NCI-H1694 treated with DMSO at 0.1 percent for 48 hours (cell line): ENCODE measurements around the gene ALX4.

ENCODE experiments used
- DNase-seq: peaks from one replicate; lab custom pipeline; 2025; lab: John Stamatoyannopoulos, UW

ALX4 gene

DNA sequence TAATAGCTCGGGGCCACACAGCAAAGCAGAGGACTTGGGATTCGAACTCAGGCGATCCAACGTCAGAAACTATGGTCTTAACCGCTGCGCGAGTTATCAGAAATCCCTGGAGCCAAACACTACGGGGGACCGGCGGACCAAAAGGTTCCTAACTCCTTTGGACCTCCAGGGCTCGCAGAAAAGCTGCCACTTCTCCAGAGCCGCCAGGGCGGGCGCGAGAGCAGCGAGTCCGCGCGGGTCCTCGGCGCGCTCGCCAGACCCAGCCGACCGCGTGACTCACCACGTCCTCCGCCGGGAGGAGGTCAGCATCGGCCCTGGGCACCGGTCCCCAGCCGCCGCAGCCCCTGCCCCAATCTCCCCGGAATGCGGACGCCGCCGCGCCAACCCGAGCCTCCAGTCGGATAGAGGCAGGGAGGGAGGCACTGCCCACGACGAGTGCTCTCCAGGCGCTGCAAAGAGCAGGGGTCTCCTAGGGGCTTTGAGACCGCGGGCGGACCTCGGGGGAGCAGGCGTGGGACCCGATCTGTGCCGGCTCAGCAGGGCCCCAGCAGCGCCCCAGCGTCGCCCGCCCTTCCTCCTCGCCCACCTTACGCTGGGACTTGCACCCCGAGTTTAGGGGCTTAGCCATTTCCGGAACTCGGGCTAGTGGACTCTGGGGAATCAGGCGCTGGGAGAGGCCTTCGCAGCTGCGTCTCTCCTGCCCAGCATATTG, 6.2 kb upstream of the ALX4 start:
- no peak for DNase-seq

- no peak for DNase-seq
These were observed 4.8 kb upstream of the ALX4 start for GRCh38 chr11:44314733-44315132.

DNA sequence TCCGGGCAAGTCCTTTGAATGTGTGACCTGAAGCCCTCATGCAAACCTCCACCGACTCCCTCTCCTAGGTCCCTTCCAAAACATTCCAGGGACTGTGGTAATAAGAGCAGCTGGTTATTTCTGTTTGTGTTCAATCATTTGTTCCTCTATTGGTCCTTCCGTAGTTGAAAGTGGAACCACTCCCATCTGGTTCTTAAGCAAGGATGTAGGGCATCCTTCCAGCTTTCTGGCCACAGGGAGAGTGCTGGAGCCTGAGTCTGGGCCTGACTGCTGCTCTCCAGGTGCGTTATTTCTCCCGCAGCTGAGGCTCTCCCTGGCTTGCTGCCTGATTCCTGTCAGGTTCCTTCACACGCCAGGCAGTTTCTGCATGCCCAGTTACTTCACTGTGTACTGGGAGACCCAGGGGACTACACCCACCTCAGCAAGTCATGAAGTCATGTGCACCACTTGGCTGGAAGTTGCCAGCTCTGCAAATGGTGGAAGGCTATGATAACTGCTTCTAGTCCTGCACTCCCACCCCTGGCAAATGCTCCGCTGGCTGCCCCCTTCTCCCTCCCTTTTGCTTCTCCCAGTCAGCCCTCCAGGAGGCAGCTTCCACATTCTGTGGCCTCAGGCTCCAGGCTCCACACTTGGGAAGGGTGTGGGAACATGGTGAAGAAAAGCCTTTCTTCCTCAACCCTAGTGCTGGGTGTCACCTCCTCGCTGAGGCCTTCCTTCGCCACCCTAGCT, 4.0 kb upstream of the ALX4 start:
- no peak for DNase-seq

GRCh38 chr11:44312876-44313275, 2.9 kb upstream of the ALX4 start:
- DNase-seq, result no peak

DNA sequence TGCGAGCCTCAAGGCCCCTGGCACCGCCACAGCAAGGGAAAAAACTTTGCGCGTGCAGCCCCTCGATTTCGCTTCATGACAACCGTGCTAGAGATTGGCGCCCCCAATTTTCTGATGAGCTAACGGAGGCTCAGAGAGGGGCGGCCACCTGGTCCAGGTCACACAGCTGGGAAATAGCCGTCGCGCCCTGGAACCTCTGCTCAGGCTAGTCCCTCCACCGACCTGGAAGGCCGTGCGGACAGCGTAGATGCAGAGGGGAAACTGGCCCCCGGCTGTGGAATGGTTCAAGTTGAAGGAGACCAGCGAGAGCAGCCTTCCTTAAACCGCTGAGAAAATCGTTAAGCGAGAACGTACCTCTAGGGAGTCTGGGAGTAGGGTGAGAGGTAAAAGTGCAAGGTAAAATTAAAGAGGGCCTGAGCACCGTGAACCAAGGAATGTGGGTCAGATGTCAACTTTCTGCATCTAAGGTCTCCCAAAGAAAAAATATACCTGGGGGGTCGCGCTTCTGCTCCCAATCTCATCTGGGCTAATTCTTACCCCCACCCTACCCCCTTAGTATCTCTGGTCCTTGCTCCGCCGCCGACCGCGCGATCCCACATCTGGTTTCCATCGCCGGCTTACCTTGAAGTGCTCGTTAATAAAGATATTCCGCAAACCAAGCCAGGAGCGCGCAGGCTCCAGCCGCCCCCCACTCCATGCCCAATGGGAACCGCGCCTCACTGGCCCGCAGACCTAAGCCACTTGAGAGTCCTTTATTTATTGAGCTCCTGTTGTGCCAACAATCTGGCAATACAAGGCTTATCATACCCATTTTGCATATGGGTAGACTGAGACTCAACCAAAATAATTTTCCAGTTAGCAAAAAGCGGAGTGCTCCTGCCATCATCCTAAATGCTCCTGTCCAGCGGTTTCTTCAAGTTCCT, 1.7 kb upstream of the ALX4 start:
- DNase-seq, result no peak

GRCh38 chr11:44310463-44311272, 729 bp upstream of the ALX4 start:
- no peak for DNase-seq

DNA sequence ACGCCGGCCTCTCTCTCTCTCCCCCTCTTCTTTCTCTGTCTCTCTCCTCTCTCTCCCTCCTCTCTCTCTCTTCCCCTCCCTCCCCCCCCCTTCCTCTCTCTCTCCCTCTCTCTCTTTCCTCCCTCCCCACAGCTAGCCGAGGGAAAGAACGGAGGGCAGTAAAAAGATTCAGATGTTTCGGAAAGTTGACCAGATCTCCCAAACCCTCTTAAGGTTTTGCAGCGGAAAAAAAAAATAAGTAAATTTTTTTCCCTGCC, 195 bp upstream of the ALX4 start:
- no peak for DNase-seq

DNA sequence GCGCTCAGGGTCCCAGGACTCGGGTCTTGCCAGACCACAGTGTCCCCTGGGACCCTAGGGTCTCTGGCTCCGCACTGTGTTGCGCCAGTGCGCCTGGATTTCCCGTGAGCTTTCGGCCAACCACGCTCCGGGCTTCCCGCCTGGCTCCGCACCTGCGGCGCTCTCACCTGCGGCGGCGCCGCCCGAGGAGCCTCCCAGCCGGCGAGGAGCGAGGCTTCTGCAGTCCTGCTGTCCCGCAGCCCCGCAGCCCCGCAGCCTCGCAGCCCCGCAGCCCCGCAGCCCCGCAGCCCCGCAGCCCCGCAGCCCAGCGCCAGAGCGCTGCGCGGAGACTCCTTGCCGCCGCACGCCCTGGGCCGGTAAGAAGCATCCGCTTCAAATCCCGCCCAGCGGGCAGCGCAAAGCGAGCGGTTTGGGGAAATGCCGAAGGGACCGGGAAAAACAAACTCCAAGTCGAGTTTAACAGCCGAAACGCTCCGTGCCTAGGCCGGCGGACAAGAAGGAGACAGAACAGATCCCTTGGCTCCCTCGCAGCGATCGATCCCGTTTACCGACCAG, 939 bp downstream of the ALX4 start:
- DNase-seq, result no peak

GRCh38 chr11:44308256-44308922, 1.6 kb downstream of the ALX4 start:
- DNase-seq, result no peak

DNA sequence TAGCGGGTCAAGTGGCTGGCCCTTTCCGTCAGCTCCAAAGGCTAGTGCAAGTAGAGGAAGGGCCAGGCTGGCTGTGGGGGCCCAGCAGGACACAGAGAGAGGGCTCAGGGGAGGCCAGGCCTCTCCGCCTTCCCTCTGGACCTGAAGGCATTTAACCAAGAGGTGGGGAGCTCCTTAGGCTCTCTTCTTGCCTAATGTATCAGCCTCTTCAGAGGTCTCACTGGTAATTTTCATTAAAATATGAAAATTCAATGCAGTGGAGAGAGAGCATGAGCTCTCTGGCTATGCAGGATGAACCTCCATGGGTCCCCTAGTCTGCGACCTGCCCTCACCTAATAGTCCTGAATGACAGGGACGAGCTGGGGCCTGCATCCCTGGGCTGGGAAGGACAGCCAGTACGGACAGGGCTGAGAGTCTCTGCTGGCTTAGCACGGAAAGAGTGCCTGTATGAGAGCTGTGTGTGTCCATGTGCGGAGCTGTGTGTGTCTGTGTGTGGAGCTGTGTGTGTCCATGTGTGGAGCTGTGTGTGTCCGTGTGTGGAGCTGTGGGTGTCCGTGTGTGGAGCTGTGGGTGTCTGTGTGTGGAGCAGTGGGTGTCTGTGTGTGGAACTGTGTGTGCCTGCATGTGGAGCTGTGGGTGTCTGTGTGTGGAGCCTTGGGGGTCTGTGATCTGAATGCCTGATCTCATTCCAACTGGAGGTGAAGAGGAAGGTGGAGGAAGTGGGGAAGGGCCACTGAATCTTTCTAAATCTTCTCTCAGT, 2.4 kb downstream of the ALX4 start:
- DNase-seq, result no peak

DNA sequence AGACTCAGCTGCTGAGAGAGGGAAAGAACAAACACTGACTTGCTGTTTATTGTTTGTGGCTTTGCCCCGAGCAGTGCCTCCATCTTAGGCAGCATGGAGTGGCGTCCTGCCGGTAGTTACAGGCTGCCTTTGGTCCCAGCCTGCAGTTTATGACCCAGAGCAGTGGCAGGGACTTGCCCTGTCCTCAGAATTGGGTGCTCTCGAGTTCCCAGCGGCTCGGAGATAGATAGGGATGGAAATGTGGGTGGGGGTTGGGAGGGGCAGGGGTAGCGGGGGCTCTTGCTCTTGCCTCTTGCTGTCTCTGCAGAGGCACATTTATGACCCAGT, 3.1 kb downstream of the ALX4 start:
- DNase-seq, result no peak

DNA sequence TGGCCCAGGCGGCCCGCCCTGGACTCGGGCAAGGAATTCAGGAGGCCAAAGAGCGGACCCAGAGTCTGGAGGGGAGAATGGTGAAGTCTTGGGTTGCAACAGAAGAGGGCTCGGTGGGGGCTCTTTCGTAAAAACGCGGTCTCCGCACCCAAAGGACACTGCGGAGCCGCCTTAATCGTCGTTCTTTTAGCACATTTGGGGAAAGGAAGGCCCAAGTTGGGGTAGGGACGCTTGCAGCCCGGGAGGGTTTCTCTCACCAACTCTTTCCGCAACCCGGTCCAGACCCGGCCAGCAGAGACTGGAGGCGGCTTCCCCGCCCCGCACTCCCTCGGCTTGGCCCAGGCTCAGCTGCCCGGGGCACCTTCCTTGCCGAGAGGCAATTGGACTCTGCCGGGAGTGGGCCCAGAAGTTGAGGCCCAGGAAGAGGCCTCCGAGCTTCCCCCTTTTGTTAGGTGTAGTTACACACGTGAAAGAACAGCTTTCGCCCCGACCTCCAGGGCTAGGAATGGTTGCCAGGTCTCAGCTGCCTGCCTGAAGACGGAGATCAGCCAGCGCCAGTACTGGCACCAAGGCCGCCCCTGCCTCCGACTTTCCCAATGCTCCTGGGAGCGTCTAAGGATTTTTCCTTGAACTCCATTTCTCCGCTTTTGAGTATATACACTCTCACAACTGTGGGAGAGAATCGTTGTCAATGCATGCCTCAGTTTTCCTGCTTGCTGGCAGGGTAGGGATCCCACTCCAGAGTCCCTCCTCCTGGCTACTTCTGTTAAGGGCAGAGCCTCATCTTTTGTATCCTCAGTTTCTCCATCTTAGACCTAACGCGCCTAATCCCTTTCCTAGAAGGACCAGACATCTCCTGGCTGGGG, 3.7 kb downstream of the ALX4 start:
- no peak for DNase-seq

GRCh38 chr11:44305470-44306051, 4.4 kb downstream of the ALX4 start:
- DNase-seq, result no peak

DNA sequence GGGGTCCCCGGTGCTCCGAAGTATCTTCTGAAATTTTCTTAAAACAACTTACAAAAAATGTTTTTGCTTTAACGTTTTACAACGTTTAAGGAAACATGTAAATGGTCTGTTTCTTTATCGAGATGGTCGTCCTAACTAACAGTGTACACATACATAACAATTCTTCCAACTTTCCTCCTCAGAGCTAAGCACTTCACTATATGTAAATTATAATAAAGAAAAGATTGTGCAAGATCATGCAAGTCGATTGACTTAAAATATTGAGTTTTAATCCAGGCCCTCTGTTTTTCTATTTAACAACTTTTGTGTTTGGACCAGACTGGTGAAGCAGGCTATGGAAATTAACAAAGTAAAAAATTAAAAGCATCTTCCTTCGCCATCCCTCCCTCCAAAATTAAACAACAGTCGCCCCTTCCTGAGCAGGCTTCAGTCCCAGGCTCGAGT, 4.9 kb downstream of the ALX4 start:
- no peak for DNase-seq

DNA sequence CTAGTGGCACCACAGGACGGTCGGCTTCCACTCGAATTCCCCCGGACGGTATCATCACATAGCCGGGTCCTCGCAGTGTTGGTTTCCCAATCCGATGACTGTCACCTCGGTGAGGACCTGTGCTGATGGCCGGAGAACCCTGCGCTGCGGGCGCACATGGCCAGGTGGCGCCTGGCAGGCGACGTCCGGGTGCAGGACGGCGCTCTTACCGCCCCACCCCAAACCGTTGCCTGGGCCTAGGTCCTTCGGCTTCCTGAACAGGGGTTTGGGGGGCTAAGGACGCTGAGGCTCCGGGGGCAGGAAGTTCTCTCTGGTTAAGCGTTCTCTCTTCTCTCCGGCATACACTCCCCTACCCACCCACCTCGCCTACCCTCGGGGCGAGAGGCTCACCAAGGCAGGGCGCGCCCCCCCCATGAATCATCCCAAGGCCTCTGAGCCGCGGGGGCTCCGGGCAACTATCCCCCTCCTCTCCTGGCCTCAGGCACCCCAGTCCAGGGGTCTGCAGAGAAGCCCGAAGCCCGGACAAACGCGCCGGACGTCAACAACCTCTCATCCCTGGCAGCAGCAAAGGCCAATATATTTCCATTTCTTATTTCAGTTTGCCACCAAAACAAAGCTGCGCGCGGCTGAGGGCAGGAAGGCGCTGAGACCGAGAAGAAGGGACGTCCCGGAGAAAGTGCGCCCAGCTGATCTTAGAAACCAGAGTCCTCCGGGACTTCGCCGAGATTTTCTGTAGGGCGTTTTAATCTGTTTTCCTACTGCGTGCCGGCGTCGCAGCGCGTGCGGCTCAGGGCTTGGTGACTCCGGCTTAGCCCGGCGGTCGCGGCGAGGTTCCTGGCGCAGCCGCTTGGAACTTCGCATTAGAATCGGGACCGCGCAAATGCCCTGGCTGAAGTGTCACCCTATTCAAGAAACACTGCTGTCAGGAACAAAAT, 5.6 kb downstream of the ALX4 start:
- DNase-seq, result no peak

GRCh38 chr11:44303401-44303938, 6.5 kb downstream of the ALX4 start:
- no peak for DNase-seq

DNA sequence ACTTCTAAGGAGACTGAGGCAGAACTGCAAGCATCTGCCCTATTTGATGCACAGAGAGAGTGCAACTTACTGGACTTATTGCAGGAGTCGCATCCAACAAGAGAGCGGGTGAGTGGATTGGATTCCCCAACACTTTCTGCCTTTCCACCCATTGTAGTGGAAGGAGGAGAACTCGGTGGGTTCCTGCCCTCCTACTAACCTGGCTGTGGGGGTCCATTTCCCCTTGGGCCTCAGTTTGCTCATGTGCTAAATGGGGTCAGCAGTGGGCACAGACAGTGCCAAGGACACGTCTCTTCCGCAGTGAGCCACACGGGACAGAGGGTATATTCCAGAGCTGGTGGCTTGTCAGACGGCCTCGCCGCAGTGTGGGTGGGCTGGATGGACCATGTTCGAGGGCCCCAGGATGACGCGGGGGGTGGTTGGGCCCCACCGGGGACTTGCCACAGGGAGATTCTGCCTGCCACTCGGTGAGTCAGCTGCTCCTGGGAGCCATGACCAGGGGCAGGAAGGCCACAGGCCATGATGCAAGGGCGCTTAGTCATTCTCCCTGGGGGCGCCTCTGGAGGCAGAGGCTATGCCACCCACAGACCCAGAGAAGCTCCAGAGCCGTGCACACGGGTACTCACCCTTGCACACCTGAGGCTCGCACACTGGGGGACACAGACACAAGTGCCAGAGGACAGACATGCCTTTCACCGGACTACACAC, 8.2 kb downstream of the ALX4 start:
- no peak for DNase-seq
